Measurements from ENCODE around the gene SNX27.
"Not testable (repeated sequence)": the region's sequence is repeated elsewhere in the genome, so short reads cannot be mapped to it uniquely, and the experiment has no call there.

Gene SNX27

GRCh38 chr1:151581921-151582320 is 29.9 kb upstream of the SNX27 start:
- Histone ChIP-seq H3K27ac (ENCODE audit: low read length) (no peak overlapping the region), H3K27me3 (ENCODE audit: control insufficient read depth, insufficient read depth, low read length) (no peaks in the 10 kb centered on the region), H3K9me3 (ENCODE audit: control insufficient read depth, low read depth, low read length) (no peaks in the 10 kb centered on the region), H3K4me1 (ENCODE audit: control insufficient read depth, low read depth, low read length) (no peaks in the 10 kb centered on the region), H3K36me3 (ENCODE audit: control insufficient read depth, low read depth, low read length) (peaks cover 17% of the 10 kb centered on the region), H3K4me3 (ENCODE audit: low read length) (no peak overlapping the region), H3K9ac (ENCODE audit: low read length) (no peak overlapping the region)

DNA sequence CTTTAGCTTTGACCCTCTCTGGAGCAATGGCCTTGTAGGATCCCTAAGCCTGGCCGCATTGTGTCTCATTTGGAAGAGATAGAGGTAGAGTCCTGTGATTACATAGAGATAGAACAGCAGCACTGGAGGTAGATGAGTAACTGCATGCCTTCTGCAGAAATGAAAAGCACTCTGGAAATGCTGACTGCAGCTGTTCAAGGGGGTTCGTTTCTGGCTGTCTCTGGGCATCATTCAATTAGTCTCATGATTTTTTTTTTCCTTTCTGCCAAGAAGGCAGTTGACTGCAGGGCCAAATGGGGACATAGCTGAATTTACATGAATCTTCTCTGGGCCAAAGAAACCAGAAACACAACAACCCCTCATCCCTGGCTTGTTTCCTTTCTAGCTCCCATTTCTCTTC is 28.1 kb upstream of the SNX27 start:
- H3K4me1 ChIP-seq (ENCODE audit: control insufficient read depth, low read depth, low read length), result no peaks in the 10 kb centered on the region
- peaks cover 15% of the 10 kb centered on the region for H3K36me3 ChIP-seq (ENCODE audit: control insufficient read depth, low read depth, low read length)
- no peaks in the 10 kb centered on the region for H3K27me3 ChIP-seq (ENCODE audit: control insufficient read depth, insufficient read depth, low read length)
- H3K4me3 ChIP-seq (ENCODE audit: low read length), result no peak overlapping the region
- H3K9me3 ChIP-seq (ENCODE audit: control insufficient read depth, low read depth, low read length), result no peaks in the 10 kb centered on the region
- H3K27ac ChIP-seq (ENCODE audit: low read length), result no peak overlapping the region
- no peak overlapping the region for H3K9ac ChIP-seq (ENCODE audit: low read length)

- H3K4me1 ChIP-seq (ENCODE audit: control insufficient read depth, low read depth, low read length), result no peaks in the 10 kb centered on the region
- H3K27me3 ChIP-seq (ENCODE audit: control insufficient read depth, insufficient read depth, low read length), result no peaks in the 10 kb centered on the region
- no peaks in the 10 kb centered on the region for H3K9me3 ChIP-seq (ENCODE audit: control insufficient read depth, low read depth, low read length)
- H3K9ac ChIP-seq (ENCODE audit: low read length), result no peak overlapping the region
- no peak overlapping the region for H3K4me3 ChIP-seq (ENCODE audit: low read length)
- peaks cover 10% of the 10 kb centered on the region for H3K36me3 ChIP-seq (ENCODE audit: control insufficient read depth, low read depth, low read length)
- H3K27ac ChIP-seq (ENCODE audit: low read length), result no peak overlapping the region
These were observed 27.6 kb upstream of the SNX27 start for GRCh38 chr1:151584278-151584677.

- Histone ChIP-seq H3K36me3 (ENCODE audit: control insufficient read depth, low read depth, low read length) (peaks cover 5% of the 10 kb centered on the region), H3K27ac (ENCODE audit: low read length) (no peak overlapping the region), H3K9me3 (ENCODE audit: control insufficient read depth, low read depth, low read length) (no peaks in the 10 kb centered on the region), H3K27me3 (ENCODE audit: control insufficient read depth, insufficient read depth, low read length) (no peaks in the 10 kb centered on the region), H3K4me3 (ENCODE audit: low read length) (no peak overlapping the region), H3K4me1 (ENCODE audit: control insufficient read depth, low read depth, low read length) (no peaks in the 10 kb centered on the region), H3K9ac (ENCODE audit: low read length) (no peak overlapping the region)
These were observed 27.1 kb upstream of the SNX27 start for GRCh38 chr1:151584780-151585179.

- H3K36me3 ChIP-seq (ENCODE audit: control insufficient read depth, low read depth, low read length), result peaks cover 5% of the 10 kb centered on the region
- no peaks in the 10 kb centered on the region for H3K4me1 ChIP-seq (ENCODE audit: control insufficient read depth, low read depth, low read length)
- no peaks in the 10 kb centered on the region for H3K27me3 ChIP-seq (ENCODE audit: control insufficient read depth, insufficient read depth, low read length)
- no peak overlapping the region for H3K9ac ChIP-seq (ENCODE audit: low read length)
- H3K27ac ChIP-seq (ENCODE audit: low read length), result no peak overlapping the region
- H3K9me3 ChIP-seq (ENCODE audit: control insufficient read depth, low read depth, low read length), result no peaks in the 10 kb centered on the region
- H3K4me3 ChIP-seq (ENCODE audit: low read length), result no peak overlapping the region
These were observed 26.2 kb upstream of the SNX27 start for GRCh38 chr1:151585622-151586021.

DNA sequence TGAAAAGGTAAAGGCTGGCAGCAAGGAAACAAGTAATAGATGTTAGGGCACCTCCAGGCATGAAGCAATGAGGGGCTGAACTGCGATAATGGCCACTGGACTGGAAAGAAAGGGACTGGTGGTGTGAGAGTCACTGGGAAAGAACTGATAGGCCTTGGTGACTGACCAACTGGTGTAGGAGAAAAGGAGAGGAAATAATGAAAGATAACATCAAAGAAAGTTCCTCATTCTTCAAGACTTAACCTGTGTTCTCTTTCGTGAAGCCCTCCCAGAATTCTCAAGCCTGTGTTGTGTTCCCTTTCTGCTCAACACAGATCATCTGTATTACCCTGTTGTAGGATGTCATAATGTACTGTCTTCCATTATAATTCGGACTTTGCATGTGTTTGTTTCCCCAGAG is 20.9 kb upstream of the SNX27 start:
- Histone ChIP-seq H3K9me3 (ENCODE audit: control insufficient read depth, low read depth, low read length) (no peaks in the 10 kb centered on the region), H3K27me3 (ENCODE audit: control insufficient read depth, insufficient read depth, low read length) (peaks cover 8% of the 10 kb centered on the region), H3K4me3 (ENCODE audit: low read length) (no peak overlapping the region), H3K27ac (ENCODE audit: low read length) (no peak overlapping the region), H3K9ac (ENCODE audit: low read length) (no peak overlapping the region), H3K4me1 (ENCODE audit: control insufficient read depth, low read depth, low read length) (no peaks in the 10 kb centered on the region), H3K36me3 (ENCODE audit: control insufficient read depth, low read depth, low read length) (no peaks in the 10 kb centered on the region)

GRCh38 chr1:151593730-151594129 is 18.1 kb upstream of the SNX27 start:
- no peak overlapping the region for H3K27ac ChIP-seq (ENCODE audit: low read length)

DNA sequence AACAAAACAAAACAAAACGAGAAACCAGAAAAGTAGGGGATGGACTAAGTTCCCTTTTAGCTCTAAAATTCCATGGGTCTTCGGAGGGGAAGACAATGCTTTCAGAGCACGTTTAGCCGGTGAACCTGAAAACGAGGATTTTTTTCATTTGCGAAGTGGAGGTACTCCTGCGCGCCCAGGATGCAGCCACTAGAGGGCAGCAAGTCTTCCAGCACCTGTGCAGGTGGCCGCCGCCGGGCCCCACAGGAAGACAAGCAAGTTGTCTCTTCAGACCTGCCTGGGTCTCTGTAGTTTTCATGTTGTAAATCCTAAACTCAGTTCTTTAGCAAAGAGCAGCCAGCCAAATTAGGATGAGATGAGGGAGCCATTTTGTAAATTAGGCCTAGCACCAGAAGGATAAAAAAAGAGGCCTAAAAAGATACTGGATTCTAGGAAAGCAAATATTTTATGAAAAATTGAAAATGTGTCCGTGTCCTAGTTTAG is 17.7 kb upstream of the SNX27 start:
- Histone ChIP-seq H3K9ac (ENCODE audit: low read length) (peak overlapping the region; percentile 16), H3K4me3 (ENCODE audit: low read length) (peak overlapping the region; percentile 60), H3K36me3 (ENCODE audit: control insufficient read depth, low read depth, low read length) (no peaks in the 10 kb centered on the region), H3K27me3 (ENCODE audit: control insufficient read depth, insufficient read depth, low read length) (peaks cover 8% of the 10 kb centered on the region), H3K4me1 (ENCODE audit: control insufficient read depth, low read depth, low read length) (no peaks in the 10 kb centered on the region), H3K9me3 (ENCODE audit: control insufficient read depth, low read depth, low read length) (no peaks in the 10 kb centered on the region), H3K27ac (ENCODE audit: low read length) (no peak overlapping the region)

More at GRCh38 chr1:151593730-151594129, 18.1 kb upstream of the SNX27 start:
- H3K4me1 ChIP-seq (ENCODE audit: control insufficient read depth, low read depth, low read length), result no peaks in the 10 kb centered on the region
- H3K9me3 ChIP-seq (ENCODE audit: control insufficient read depth, low read depth, low read length), result no peaks in the 10 kb centered on the region
- H3K27me3 ChIP-seq (ENCODE audit: control insufficient read depth, insufficient read depth, low read length), result peaks cover 8% of the 10 kb centered on the region
- H3K9ac ChIP-seq (ENCODE audit: low read length), result peak overlapping the region; percentile 16
- peak overlapping the region; percentile 60 for H3K4me3 ChIP-seq (ENCODE audit: low read length)
- H3K36me3 ChIP-seq (ENCODE audit: control insufficient read depth, low read depth, low read length), result no peaks in the 10 kb centered on the region

DNA sequence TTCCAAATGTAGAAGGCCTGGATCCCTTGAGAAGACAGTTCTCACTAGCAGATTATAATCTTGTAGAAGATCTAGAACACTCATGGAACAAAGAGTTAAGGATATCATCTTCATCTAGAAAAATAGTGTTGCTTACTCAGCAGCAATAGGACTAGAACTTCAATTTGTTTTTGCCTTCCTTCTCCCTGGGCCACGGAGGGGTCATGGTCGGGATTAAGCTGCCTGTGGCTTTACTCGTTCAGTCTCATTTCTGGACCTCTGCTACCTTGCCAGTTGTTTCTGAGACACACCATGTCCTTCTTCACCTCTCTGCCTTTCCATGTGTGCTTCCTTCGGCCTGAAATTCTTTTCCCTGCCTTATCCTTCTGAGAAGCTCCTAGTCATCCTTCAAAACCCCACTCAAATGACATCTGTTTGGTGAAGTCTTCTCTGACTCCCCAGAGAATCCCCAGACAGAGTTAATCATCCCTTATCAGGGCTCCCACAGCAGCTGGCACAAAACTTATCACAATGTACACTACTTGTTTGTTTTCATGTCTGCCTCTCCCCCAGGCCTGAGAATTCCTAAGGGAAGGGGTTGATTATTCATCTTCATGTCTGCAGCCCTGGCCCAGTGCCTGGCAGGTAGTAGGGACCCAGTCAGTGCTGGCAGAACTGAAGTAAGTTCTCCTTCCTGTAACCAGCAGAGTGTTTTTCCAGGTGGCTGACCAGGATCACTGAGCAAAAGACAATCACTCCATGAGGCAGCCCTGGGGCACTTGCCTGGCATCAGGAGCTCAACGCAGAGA is 15.5 kb upstream of the SNX27 start:
- Histone ChIP-seq H3K9ac (ENCODE audit: low read length) (no peak overlapping the region), H3K4me3 (ENCODE audit: low read length) (no peak overlapping the region), H3K27me3 (ENCODE audit: control insufficient read depth, insufficient read depth, low read length) (peaks cover 8% of the 10 kb centered on the region), H3K27ac (ENCODE audit: low read length) (no peak overlapping the region), H3K4me1 (ENCODE audit: control insufficient read depth, low read depth, low read length) (no peaks in the 10 kb centered on the region), H3K9me3 (ENCODE audit: control insufficient read depth, low read depth, low read length) (no peaks in the 10 kb centered on the region), H3K36me3 (ENCODE audit: control insufficient read depth, low read depth, low read length) (no peaks in the 10 kb centered on the region)

DNA sequence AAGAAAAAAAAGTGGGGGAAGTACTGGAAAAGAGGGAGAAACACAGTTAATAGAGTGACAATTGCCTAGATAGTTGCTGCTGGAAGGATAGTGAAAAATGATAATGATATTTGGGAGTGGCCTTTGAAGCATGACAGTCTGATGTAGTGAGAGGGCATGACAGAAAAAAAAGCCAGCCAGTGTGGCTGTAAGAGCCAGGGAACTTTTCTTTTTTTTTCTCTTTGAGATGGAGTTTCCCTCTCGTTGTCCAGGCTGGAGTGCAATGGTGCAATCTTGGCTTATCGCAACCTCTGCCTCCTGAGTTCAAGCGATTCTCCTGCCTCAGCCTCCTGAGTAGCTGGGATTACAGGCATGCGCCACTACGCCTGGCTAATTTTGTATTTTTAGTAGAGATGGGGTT is 9.3 kb upstream of the SNX27 start:
- not testable (repeated sequence) for H3K27me3 ChIP-seq (ENCODE audit: control insufficient read depth, insufficient read depth, low read length); H3K9ac ChIP-seq (ENCODE audit: low read length); H3K36me3 ChIP-seq (ENCODE audit: control insufficient read depth, low read depth, low read length); H3K27ac ChIP-seq (ENCODE audit: low read length); H3K9me3 ChIP-seq (ENCODE audit: control insufficient read depth, low read depth, low read length); H3K4me1 ChIP-seq (ENCODE audit: control insufficient read depth, low read depth, low read length); H3K4me3 ChIP-seq (ENCODE audit: low read length)

DNA sequence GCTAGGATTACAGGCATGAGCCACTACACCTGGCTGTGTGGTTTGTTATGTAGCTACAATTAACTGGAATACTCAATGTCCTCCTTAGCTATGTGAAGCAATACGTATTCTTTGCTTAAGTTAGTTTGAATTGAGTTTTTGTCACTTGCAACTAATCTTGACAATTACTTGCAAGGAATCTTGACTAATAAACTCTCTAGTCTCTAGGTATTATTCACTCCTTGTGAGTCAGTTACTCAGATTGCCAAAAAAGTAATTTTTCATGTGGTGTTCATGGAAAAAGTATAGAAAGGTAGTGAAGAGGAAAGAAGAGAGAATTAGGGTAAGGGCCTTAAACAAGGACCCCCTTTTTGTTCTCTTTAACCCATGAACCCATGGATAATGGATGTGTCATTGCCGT is 7.6 kb upstream of the SNX27 start:
- no peak overlapping the region for H3K27ac ChIP-seq (ENCODE audit: low read length)
- H3K4me1 ChIP-seq (ENCODE audit: control insufficient read depth, low read depth, low read length), result no peaks in the 10 kb centered on the region

GRCh38 chr1:151606384-151606783 is 5.5 kb upstream of the SNX27 start:
- Histone ChIP-seq H3K36me3 (ENCODE audit: control insufficient read depth, low read depth, low read length) (no peaks in the 10 kb centered on the region), H3K4me1 (ENCODE audit: control insufficient read depth, low read depth, low read length) (no peaks in the 10 kb centered on the region), H3K9me3 (ENCODE audit: control insufficient read depth, low read depth, low read length) (no peaks in the 10 kb centered on the region), H3K27me3 (ENCODE audit: control insufficient read depth, insufficient read depth, low read length) (no peaks in the 10 kb centered on the region), H3K9ac (ENCODE audit: low read length) (no peak overlapping the region), H3K27ac (ENCODE audit: low read length) (no peak overlapping the region), H3K4me3 (ENCODE audit: low read length) (no peak overlapping the region)

More for the DNA sequence above, 7.6 kb upstream of the SNX27 start:
- Histone ChIP-seq H3K4me3 (ENCODE audit: low read length) (no peak overlapping the region), H3K36me3 (ENCODE audit: control insufficient read depth, low read depth, low read length) (no peaks in the 10 kb centered on the region), H3K9ac (ENCODE audit: low read length) (no peak overlapping the region), H3K9me3 (ENCODE audit: control insufficient read depth, low read depth, low read length) (no peaks in the 10 kb centered on the region), H3K27me3 (ENCODE audit: control insufficient read depth, insufficient read depth, low read length) (no peaks in the 10 kb centered on the region)
